ENCODE results near the gene OR12D3.

- TF ChIP-seq CTCF (IDR thresholded peaks at IDR 0.05), result no peak
- TF ChIP-seq ZFX (IDR thresholded peaks at IDR 0.05; ENCODE audit: borderline replicate concordance), result no peak
These were observed 19.5 kb downstream of the OR12D3 start for GRCh38 chr6:29355603-29356002.
